ENCODE data around the gene ERN1. TPM values are rescaled to one million over a fixed set of nuclear protein-coding genes. Genes with fewer than 3 reads are reported as not detected.

Gene ERN1
- total and polyA plus RNA-seq, 2 experiments from 2014 or later = 8.9 to 12.4 TPM

DNA sequence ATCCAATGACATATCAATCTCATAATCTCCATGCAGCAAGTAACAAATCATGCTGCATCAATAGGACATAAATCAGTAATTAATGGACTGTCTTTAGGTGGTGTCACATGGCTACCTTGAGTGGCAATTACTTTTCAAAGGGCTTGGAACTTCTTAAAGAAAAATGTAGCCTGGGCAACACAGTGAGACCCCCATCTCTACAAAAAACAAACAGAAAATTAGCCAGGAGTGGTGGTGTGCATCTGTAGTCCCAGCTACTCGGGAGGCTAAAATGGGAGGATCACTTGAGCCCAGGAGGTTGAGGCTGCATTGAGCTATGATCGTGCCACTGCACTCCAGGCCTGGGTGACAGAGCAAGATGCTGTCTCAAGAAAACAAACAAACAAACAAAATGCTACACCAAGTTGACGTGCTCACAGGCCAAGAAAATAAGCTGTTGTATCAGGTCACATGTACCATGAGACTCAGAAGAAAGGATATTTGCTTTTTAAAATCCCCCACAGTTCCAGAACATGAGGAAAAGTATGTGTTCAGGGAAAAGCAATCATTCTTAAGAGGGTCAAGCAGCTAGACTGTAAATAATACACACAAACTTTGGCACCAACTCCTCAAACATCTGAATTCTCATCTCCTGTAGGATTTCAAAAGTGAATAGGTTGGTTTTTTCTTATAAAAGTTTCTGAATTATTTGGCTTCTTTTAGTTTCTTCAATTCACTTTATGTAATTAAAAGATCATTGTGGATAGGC is 23.8 kb upstream of the ERN1 start:
- H3K36me3 ChIP-seq = peaks cover 15% of the 10 kb centered on the region
- DNase-seq (ENCODE audit: low read depth in 1 of 2, low spot score in 1 of 2) = no peak
- TF ChIP-seq, protein P1, sequence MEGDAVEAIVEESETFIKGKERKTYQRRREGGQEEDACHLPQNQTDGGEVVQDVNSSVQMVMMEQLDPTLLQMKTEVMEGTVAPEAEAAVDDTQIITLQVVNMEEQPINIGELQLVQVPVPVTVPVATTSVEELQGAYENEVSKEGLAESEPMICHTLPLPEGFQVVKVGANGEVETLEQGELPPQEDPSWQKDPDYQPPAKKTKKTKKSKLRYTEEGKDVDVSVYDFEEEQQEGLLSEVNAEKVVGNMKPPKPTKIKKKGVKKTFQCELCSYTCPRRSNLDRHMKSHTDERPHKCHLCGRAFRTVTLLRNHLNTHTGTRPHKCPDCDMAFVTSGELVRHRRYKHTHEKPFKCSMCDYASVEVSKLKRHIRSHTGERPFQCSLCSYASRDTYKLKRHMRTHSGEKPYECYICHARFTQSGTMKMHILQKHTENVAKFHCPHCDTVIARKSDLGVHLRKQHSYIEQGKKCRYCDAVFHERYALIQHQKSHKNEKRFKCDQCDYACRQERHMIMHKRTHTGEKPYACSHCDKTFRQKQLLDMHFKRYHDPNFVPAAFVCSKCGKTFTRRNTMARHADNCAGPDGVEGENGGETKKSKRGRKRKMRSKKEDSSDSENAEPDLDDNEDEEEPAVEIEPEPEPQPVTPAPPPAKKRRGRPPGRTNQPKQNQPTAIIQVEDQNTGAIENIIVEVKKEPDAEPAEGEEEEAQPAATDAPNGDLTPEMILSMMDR (IDR thresholded peaks at IDR 0.05; ENCODE audit: low read depth, low read length) = no peak
- H3K9me3 ChIP-seq (ENCODE audit: low read depth) = no peaks in the 10 kb centered on the region
- no peak overlapping the region for H3K27ac ChIP-seq
- H3K4me1 ChIP-seq (ENCODE audit: low read depth) = peaks cover 31% of the 10 kb centered on the region
- no peak overlapping the region for H3K4me3 ChIP-seq
- H3K27me3 ChIP-seq = no peaks in the 10 kb centered on the region

DNA sequence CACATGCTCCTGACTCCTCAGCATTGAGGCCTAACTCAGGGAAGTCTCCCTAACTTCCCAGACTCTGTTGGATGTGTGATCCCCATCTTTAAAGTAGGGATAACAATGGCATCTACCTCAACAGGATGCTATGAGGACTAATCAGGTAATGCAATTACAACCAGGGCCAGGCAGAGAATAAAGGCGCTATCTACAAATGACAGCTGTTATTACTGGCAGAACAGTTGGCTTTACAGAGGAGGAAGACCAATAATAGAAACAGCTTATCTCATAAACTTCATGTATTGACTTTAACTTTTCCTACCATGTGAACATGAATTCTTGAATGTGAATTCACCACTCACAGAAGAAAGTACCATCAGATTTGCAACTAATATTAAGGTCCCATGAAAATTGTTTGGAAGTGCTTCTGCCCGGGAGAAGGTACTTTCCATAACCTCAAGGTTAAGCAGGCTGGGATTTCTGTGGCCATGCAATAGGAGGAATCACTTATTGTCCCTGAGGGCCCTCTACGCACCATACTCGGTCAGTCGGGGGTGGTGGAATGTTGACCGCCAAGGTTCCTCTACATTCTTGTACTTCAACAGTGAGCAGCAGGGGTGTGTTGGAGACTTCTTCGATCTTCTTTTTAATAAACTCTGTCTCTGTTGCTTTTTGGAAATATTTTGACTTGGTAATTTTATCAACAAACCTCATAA is 22.6 kb upstream of the ERN1 start:
- TF ChIP-seq, protein P1 (IDR thresholded peaks at IDR 0.05; ENCODE audit: low read depth, low read length) = no peak
- Histone ChIP-seq H3K27ac (peak overlapping the region; percentile 65), H3K4me1 (ENCODE audit: low read depth) (peaks cover 26% of the 10 kb centered on the region), H3K36me3 (peaks cover 15% of the 10 kb centered on the region), H3K4me3 (no peak overlapping the region), H3K9me3 (ENCODE audit: low read depth) (no peaks in the 10 kb centered on the region), H3K27me3 (no peaks in the 10 kb centered on the region)
- no peak for DNase-seq (ENCODE audit: low read depth in 1 of 2, low spot score in 1 of 2)

DNA sequence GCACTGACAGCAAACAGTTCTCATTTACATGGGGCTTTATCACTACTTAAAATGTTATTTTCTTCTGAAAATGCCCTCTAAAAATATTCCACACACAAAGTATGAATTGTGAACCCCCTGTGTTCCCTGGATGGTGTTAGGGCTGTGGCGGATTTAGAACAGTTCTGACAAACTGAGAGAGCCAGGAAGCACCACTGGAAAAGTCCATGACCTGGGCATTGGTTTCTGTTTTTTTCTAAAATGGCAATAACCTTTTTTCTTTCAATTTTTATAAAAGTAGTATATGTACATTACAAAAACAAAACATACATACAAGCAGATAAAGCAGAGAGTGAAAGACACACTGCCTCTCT is 21.0 kb upstream of the ERN1 start:
- H3K27ac ChIP-seq = no peak overlapping the region
- H3K9me3 ChIP-seq (ENCODE audit: low read depth) = no peaks in the 10 kb centered on the region
- H3K4me1 ChIP-seq (ENCODE audit: low read depth) = peaks cover 23% of the 10 kb centered on the region
- H3K36me3 ChIP-seq = peaks cover 15% of the 10 kb centered on the region
- no peaks in the 10 kb centered on the region for H3K27me3 ChIP-seq
- no peak for DNase-seq (ENCODE audit: low read depth in 1 of 2, low spot score in 1 of 2)
- no peak overlapping the region for H3K4me3 ChIP-seq
- TF ChIP-seq, protein P1 (IDR thresholded peaks at IDR 0.05; ENCODE audit: low read depth, low read length) = no peak

DNA sequence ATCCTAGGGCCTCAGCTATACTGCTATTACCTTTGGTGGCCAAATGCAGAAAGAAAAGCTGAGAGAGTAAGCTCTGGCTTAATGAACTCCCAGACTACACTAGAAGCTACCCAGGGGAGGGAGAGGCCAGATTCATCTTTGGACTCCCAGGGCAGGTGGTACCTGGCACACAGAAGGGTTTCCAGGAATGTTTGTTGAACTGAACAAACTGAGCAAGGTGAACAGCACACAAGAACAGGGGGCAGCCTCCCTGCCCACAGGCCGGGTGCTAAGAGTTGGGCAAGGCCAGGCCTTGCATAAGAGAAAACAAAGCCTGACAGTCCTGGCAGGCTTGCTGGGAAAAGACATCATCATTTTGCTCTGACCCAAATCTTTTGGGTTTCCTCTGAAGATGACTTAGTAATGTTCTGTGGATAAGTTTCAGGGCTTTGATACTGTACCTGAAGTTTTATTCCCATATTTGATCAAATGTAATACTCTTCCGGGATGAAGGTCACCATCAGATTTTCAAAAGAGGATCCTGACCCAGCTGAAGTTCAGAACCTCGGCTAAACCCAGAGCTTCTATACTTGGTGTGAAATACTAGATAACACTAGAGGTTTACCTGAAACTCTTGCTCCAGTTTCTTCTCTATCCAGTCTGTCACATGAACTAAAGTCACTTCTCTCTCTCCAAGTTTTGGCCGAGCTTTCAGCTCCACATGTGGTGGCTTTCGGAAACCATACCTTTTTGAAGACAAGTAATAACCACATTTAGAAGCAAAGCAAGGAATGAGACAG is 20.5 kb upstream of the ERN1 start:
- Histone ChIP-seq H3K27ac (no peak overlapping the region), H3K4me3 (no peak overlapping the region), H3K4me1 (ENCODE audit: low read depth) (peaks cover 22% of the 10 kb centered on the region), H3K9me3 (ENCODE audit: low read depth) (no peaks in the 10 kb centered on the region), H3K36me3 (peaks cover 15% of the 10 kb centered on the region), H3K27me3 (no peaks in the 10 kb centered on the region)
- TF ChIP-seq, protein P1 (IDR thresholded peaks at IDR 0.05; ENCODE audit: low read depth, low read length) = peak; percentile 4
- DNase-seq (ENCODE audit: low read depth in 1 of 2, low spot score in 1 of 2) = peak in 1 of 2 donors; percentile 66

DNA sequence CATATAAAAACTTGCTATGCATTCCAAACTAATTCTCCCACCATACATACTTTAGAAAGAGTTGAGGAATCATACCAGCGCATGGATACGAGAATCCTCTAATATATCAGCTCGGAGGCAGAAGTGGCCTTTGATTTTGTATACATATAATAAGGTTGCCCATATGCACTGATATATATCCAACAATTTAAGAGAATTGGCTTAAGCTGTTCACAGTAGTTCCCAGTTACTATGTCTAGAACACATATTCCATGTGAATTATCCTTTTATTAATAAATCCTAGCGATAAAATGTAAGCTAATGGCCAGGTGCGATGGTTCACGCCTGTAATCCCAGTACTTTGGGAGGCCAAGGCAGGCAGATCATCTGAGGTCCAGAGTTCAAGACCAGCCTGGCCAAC is 19.3 kb upstream of the ERN1 start:
- Histone ChIP-seq H3K9me3 (ENCODE audit: low read depth) (no peaks in the 10 kb centered on the region), H3K4me3 (no peak overlapping the region), H3K36me3 (peaks cover 15% of the 10 kb centered on the region), H3K27me3 (no peaks in the 10 kb centered on the region), H3K27ac (no peak overlapping the region), H3K4me1 (ENCODE audit: low read depth) (peaks cover 22% of the 10 kb centered on the region)
- TF ChIP-seq, protein P1 (IDR thresholded peaks at IDR 0.05; ENCODE audit: low read depth, low read length) = no peak
- DNase-seq (ENCODE audit: low read depth in 1 of 2, low spot score in 1 of 2) = no peak

Data from cardiac muscle cell (in vitro differentiated cells and primary cell).